Upper lobe of right lung (tissue), 1 donor: ENCODE results near the gene NXPH3. TPM values are rescaled to one million over a fixed set of nuclear protein-coding genes. Genes with fewer than 3 reads are reported as not detected.
A peak's percentile ranks its signal among the peaks of the same experiment; 100 is the strongest.

Source experiments
- ATAC-seq: fragments of 200-7000 bp; cut with Tn5 transposase; one replicate; pipeline ENCODE4 v1.9.1; 2020; ENCODE audit warnings: mild to moderate bottlenecking, moderate library complexity
- DNase-seq: peaks from one replicate; pipeline ENCODE4 v3.0.0-alpha.2; 2020
- H3K27ac ChIP-seq: fragments of 200-600 bp; one replicate; pipeline ENCODE4 v1.8.0; 2022
- H3K27me3 ChIP-seq: fragments of 200-600 bp; one replicate; pipeline ENCODE4 v1.8.0; 2022; ENCODE audit warnings: mild to moderate bottlenecking
- H3K36me3 ChIP-seq: fragments of 200-600 bp; one replicate; pipeline ENCODE4 v1.8.0; 2022
- H3K4me1 ChIP-seq: fragments of 200-600 bp; one replicate; pipeline ENCODE4 v1.8.0; 2022
- H3K4me3 ChIP-seq: fragments of 200-600 bp; one replicate; pipeline ENCODE4 v1.8.0; 2022; ENCODE audit warnings: mild to moderate bottlenecking
- H3K9me3 ChIP-seq: fragments of 200-600 bp; one replicate; pipeline ENCODE4 v1.8.0; 2022
- intact Hi-C: fragments of 100-400 bp; cut with DNase I; formaldehyde crosslinking; loops from one replicate; pipeline ENCODE4 v1.11.0; 2022
- total RNA-seq: library from RNA; stranded (reverse); fragmentation: NEBNext Ultra II Directional; extraction: Animal tissue kit (Norgen Biotek cat#: 25700); gene quantifications from one replicate; pipeline ENCODE4 v1.2.1, GENCODE V29; 2021
- TF ChIP-seq, protein P1 (sequence below): fragments of 200-600 bp; IDR thresholded peaks from one replicate; pipeline ENCODE4 v1.8.0; 2022; ENCODE audit warnings: antibody characterized with exemption
- donor health status: DM: no; HTN: yes; CAD: no; lungs with severe emphysema.

NXPH3 gene
- total RNA-seq, 1 donor from 2014 or later, result 6.3 TPM

DNA sequence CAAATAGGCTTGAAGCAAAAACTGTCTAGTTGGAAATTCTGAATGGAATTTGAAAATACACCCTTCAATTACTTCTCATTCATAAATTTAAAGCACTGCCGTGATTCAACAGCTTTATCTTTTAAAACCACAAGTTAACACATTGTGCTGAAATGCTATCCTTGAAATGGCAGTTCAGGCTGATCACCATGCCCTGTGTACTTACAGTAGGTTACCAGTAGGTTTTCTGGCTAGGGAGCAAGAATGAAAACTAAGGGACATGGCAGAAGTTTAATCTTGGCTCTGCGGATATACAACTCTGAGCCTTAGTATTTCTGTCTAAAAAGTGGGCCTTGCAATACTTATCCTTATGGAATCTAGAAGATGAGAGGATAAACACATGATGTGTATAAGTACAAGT is 28.0 kb downstream of the NXPH3 start:
- TF ChIP-seq, protein P1, sequence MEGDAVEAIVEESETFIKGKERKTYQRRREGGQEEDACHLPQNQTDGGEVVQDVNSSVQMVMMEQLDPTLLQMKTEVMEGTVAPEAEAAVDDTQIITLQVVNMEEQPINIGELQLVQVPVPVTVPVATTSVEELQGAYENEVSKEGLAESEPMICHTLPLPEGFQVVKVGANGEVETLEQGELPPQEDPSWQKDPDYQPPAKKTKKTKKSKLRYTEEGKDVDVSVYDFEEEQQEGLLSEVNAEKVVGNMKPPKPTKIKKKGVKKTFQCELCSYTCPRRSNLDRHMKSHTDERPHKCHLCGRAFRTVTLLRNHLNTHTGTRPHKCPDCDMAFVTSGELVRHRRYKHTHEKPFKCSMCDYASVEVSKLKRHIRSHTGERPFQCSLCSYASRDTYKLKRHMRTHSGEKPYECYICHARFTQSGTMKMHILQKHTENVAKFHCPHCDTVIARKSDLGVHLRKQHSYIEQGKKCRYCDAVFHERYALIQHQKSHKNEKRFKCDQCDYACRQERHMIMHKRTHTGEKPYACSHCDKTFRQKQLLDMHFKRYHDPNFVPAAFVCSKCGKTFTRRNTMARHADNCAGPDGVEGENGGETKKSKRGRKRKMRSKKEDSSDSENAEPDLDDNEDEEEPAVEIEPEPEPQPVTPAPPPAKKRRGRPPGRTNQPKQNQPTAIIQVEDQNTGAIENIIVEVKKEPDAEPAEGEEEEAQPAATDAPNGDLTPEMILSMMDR, result no peak
- Histone ChIP-seq H3K27ac (no peak overlapping the region), H3K9me3 (no peaks in the 10 kb centered on the region), H3K4me1 (peaks cover 7% of the 10 kb centered on the region), H3K4me3 (no peak overlapping the region), H3K27me3 (no peaks in the 10 kb centered on the region), H3K36me3 (peaks cover 97% of the 10 kb centered on the region)
- intact Hi-C loops, result no loop called here
- ATAC-seq (no peak), DNase-seq (no peak)

DNA sequence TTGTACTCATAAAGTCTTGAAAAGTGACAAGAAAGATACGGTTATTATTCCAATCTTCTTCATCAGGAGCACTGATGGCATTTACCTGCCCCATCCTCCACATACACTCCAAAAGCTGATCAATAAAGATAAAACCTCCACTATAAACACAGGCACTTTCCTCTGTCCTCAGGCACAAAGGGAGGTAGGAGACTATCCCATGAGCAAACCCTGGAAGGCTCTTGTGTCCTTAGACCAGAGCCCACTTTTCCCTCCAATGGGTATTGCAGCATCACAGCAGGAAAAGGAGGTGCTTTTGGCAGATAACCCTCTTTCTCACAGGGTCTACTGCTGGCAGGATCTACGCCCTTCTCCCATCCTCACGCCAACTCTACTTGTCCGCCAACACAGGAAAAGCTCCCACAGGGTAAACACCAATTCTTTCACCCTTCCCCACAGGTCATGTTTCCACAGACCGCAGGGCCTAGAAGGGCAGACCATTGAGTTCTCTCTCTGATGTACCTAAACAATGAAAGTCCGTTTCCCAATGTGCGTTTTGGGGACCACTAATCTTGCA is 28.7 kb downstream of the NXPH3 start:
- TF ChIP-seq, protein P1, result no peak
- ATAC-seq (peak; percentile 37), DNase-seq (no peak)
- Histone ChIP-seq H3K4me1 (peaks cover 5% of the 10 kb centered on the region), H3K27me3 (no peaks in the 10 kb centered on the region), H3K9me3 (no peaks in the 10 kb centered on the region), H3K4me3 (no peak overlapping the region), H3K36me3 (peaks cover 97% of the 10 kb centered on the region), H3K27ac (no peak overlapping the region)
- intact Hi-C loops, result no loop called here

DNA sequence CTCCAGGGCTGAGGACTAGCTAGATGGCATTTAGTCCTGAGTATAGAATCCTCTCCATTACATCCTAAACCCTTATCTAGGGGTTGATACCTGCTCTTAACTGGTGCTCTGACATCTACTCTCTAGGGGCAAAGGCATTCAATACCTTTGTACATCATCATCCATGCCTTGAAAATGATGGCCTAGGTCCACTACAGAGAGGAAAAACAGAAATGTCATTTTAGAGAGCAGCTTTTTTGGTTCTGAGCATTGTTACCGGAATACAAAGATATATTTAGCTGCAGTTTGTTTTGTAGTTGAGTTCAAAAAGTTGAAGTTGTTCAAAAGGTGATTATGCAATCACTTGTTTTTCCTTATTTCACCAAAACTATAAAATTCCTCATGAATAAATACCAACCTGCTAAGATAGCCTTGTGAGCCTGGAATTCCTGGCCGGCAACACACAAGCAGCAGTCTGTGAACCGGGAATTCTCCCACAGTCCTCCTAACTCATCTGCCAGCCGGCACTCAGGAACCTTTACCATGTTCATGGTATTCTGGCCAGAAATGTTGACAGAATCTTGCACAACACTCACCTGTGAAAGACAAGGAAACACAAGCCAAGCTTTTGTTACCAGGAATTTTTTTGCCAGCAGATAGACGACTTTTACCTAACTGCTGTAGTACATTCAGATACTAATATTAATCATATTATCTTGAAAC is 35.4 kb downstream of the NXPH3 start:
- no peaks in the 10 kb centered on the region for H3K27me3 ChIP-seq
- DNase-seq, result no peak
- peak; percentile 55 for ATAC-seq
- TF ChIP-seq, protein P1, result no peak
- H3K9me3 ChIP-seq, result no peaks in the 10 kb centered on the region
- peaks cover 18% of the 10 kb centered on the region for H3K4me1 ChIP-seq
- intact Hi-C loops, result no loop called here
- no peak overlapping the region for H3K4me3 ChIP-seq
- peak overlapping the region; percentile 21 for H3K27ac ChIP-seq
- peaks cover 72% of the 10 kb centered on the region for H3K36me3 ChIP-seq

DNA sequence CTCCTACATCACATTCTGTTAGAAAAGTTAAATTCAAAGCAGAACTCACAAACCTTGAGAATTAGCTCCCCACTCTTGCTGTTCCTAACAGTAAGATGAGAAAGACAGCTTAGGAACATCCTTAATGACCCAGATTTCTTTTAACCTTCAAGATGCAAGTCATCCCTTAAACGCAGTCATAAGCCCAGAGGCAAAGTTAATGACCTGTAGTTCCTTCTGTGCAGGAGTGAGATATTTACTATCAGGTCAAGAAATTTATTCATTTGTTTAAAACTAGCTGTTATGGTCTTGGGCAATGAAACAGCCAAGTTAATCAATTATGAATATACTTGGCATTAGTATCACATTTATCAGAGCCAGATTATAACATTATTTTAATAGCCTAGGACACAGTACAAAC is 37.1 kb downstream of the NXPH3 start:
- ATAC-seq (no peak), DNase-seq (no peak)
- Histone ChIP-seq H3K9me3 (no peaks in the 10 kb centered on the region), H3K27ac (no peak overlapping the region), H3K36me3 (peaks cover 59% of the 10 kb centered on the region), H3K27me3 (no peaks in the 10 kb centered on the region), H3K4me1 (peaks cover 30% of the 10 kb centered on the region), H3K4me3 (no peak overlapping the region)
- TF ChIP-seq, protein P1, result no peak
- intact Hi-C loops, result no loop called here

DNA sequence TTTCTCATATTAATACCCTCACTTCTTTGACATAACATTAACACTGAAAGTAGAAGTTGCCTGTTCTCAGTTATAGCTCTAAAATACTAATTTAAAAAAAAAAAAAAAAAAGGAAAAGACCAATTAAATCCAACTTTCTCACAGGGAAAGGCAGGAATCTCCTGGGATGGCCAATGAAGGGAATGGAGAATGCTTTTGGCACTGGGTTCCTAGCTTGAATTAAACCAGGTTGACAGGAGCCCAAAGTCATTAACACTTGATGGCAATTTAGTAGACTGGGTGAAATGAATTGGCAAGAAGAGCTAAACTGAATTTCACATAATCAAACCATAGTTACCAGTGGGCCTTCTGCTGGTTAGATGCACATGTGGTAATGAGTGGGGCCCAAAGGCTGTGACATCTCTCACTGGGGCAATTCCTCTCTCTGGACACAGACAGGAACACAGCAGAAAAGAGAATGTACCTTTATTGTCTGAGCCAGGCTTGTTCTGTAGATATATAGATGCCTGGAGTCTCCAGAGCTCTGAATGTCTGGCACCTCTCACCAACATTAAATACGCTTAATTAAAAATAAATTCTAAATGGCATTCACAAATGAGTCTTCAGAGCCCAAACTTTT is 37.6 kb downstream of the NXPH3 start:
- no peak for ATAC-seq
- DNase-seq, result no peak
- TF ChIP-seq, protein P1, result no peak
- peaks cover 59% of the 10 kb centered on the region for H3K36me3 ChIP-seq
- H3K4me1 ChIP-seq, result peaks cover 30% of the 10 kb centered on the region
- intact Hi-C loops, result no loop called here
- no peak overlapping the region for H3K4me3 ChIP-seq
- H3K27me3 ChIP-seq, result no peaks in the 10 kb centered on the region
- no peak overlapping the region for H3K27ac ChIP-seq
- no peaks in the 10 kb centered on the region for H3K9me3 ChIP-seq
